Panc1 (cell line): ENCODE results near the gene SLC22A12.
"Not testable (repeated sequence)": the region's sequence is repeated elsewhere in the genome, so short reads cannot be mapped to it uniquely, and the experiment has no call there.

Source experiments
- CTCF ChIP-seq: fragments of 450-650 bp; IDR thresholded peaks from 2 replicates; pipeline ENCODE4 v1.5.1; 2017; ENCODE audit warnings: mild to moderate bottlenecking
- REST ChIP-seq, 2 experiments: IDR thresholded peaks; 2 replicates each; pipeline ENCODE4 v1.6.1; 2011 to 2012; ENCODE audit warnings: low read depth in 2 of 2, control low read depth in 1 of 2, low read length in 1 of 2, mild to moderate bottlenecking in 1 of 2, moderate library complexity in 1 of 2; ENCODE audit not compliant: insufficient read depth in 1 of 2

GRCh38 chr11:64595922-64596321 lies 4.9 kb downstream of the SLC22A12 start:
- TF ChIP-seq CTCF; REST (IDR thresholded peaks at IDR 0.05; ENCODE audit: insufficient read depth in 1 of 2, low read depth in 2 of 2, low read length in 1 of 2): not testable (repeated sequence)
